ENCODE results near the gene PROCA1.

PROCA1 gene

GRCh38 chr17:28733346-28733745 lies 21.7 kb upstream of the PROCA1 start:
- no peak for DNase-seq (ENCODE audit: low spot score)
- Histone ChIP-seq H3K23ac (ENCODE audit: low read depth, low read length, poor library complexity) (no peak overlapping the region), H3K4me2 (ENCODE audit: insufficient read depth, low read length, poor library complexity, severe bottlenecking) (no peak overlapping the region), H4K8ac (ENCODE audit: low read depth, low read length) (no peak overlapping the region), H2BK120ac (ENCODE audit: low read depth, low read length) (no peak overlapping the region), H3K27me3 (ENCODE audit: control insufficient read depth in 3 of 3, insufficient read depth in 3 of 3, low read depth in 1 of 3, low read length in 3 of 3) (no peaks in the 10 kb centered on the region), H3K4me3 (ENCODE audit: low read length in 2 of 2) (no peak overlapping the region), H2BK15ac (ENCODE audit: low read length) (no peak overlapping the region), H3K79me1 (ENCODE audit: low read depth, low read length) (no peaks in the 10 kb centered on the region), H3K4me1 (ENCODE audit: control insufficient read depth in 2 of 2, insufficient read depth in 1 of 2, low read depth in 1 of 2, low read length in 2 of 2) (no peaks in the 10 kb centered on the region), H3K9ac (ENCODE audit: low read depth, low read length, poor library complexity) (no peak overlapping the region), H2BK5ac (ENCODE audit: low read length) (no peak overlapping the region), H3K4ac (ENCODE audit: low read length) (no peak overlapping the region), H2AFZ (ENCODE audit: low read length) (no peak overlapping the region), H2AK5ac (ENCODE audit: low read depth, low read length) (no peak overlapping the region), H3K14ac (ENCODE audit: low read length) (no peak overlapping the region), H4K91ac (ENCODE audit: low read depth, low read length, poor library complexity) (no peak overlapping the region), H3K18ac (ENCODE audit: low read length) (no peak overlapping the region), H3K9me3 (replicated peaks in 1 of 2; ENCODE audit: control insufficient read depth in 2 of 2, insufficient read depth in 1 of 2, low read depth in 1 of 2, low read length in 2 of 2) (peaks cover 0 to 3% of the 10 kb centered on the region in 2 donors), H3K36me3 (replicated peaks in 1 of 2; ENCODE audit: control insufficient read depth in 2 of 2, insufficient read depth in 2 of 2, low read length in 2 of 2) (peaks cover 6 to 29% of the 10 kb centered on the region in 2 donors), H2BK12ac (ENCODE audit: low read length) (no peak overlapping the region), H3K27ac (replicated peaks; ENCODE audit: low read length) (no peak overlapping the region)
- no CpG with 5 or more reads among the region's 1 CpG for WGBS, 2 donors (ENCODE audit: extremely low coverage in 2 of 2, insufficient read length in 2 of 2, insufficient replicate concordance in 1 of 2)

GRCh38 chr17:28729950-28730330 lies 18.3 kb upstream of the PROCA1 start:
- no peak overlapping the region for H3K4me3 ChIP-seq (ENCODE audit: low read length in 2 of 2)
- H2BK15ac ChIP-seq (ENCODE audit: low read length): no peak overlapping the region
- no peak overlapping the region for H3K23ac ChIP-seq (ENCODE audit: low read depth, low read length, poor library complexity)
- no peak overlapping the region for H3K27ac ChIP-seq (replicated peaks; ENCODE audit: low read length)
- no peak overlapping the region for H3K14ac ChIP-seq (ENCODE audit: low read length)
- no peaks in the 10 kb centered on the region for H3K9me3 ChIP-seq (replicated peaks in 1 of 2; ENCODE audit: control insufficient read depth in 2 of 2, insufficient read depth in 1 of 2, low read depth in 1 of 2, low read length in 2 of 2)
- H3K4me1 ChIP-seq (ENCODE audit: control insufficient read depth in 2 of 2, insufficient read depth in 1 of 2, low read depth in 1 of 2, low read length in 2 of 2): peaks cover 5 to 7% of the 10 kb centered on the region in 2 donors
- H4K91ac ChIP-seq (ENCODE audit: low read depth, low read length, poor library complexity): no peak overlapping the region
- H3K4me2 ChIP-seq (ENCODE audit: insufficient read depth, low read length, poor library complexity, severe bottlenecking): no peak overlapping the region
- no peak overlapping the region for H3K4ac ChIP-seq (ENCODE audit: low read length)
- H4K8ac ChIP-seq (ENCODE audit: low read depth, low read length): no peak overlapping the region
- no peak overlapping the region for H2AFZ ChIP-seq (ENCODE audit: low read length)
- no peak overlapping the region for H2BK5ac ChIP-seq (ENCODE audit: low read length)
- H3K27me3 ChIP-seq (ENCODE audit: control insufficient read depth in 3 of 3, insufficient read depth in 3 of 3, low read depth in 1 of 3, low read length in 3 of 3): no peaks in the 10 kb centered on the region
- WGBS, 2 donors (ENCODE audit: extremely low coverage in 2 of 2, insufficient read length in 2 of 2, insufficient replicate concordance in 1 of 2): 100% methylated on average over 2 of the region's 11 CpGs; no CpG with 5 or more reads in 1 of the 2 donors
- H3K18ac ChIP-seq (ENCODE audit: low read length): no peak overlapping the region
- no peak overlapping the region for H2BK120ac ChIP-seq (ENCODE audit: low read depth, low read length)
- H2AK5ac ChIP-seq (ENCODE audit: low read depth, low read length): no peak overlapping the region
- no peak overlapping the region for H2BK12ac ChIP-seq (ENCODE audit: low read length)
- no peak overlapping the region for H3K9ac ChIP-seq (ENCODE audit: low read depth, low read length, poor library complexity)
- peaks cover 3 to 15% of the 10 kb centered on the region in 2 donors for H3K36me3 ChIP-seq (replicated peaks in 1 of 2; ENCODE audit: control insufficient read depth in 2 of 2, insufficient read depth in 2 of 2, low read length in 2 of 2)
- H3K79me1 ChIP-seq (ENCODE audit: low read depth, low read length): peaks cover 2% of the 10 kb centered on the region
- DNase-seq (ENCODE audit: low spot score): no peak

- H3K4me2 ChIP-seq (ENCODE audit: insufficient read depth, low read length, poor library complexity, severe bottlenecking): peak within 1 kb of the TSS; percentile 100
- H3K9ac ChIP-seq (ENCODE audit: low read depth, low read length, poor library complexity): peak within 1 kb of the TSS; percentile 92
- no peak within 1 kb of the TSS for H4K91ac ChIP-seq (ENCODE audit: low read depth, low read length, poor library complexity)
- peaks cover 12 to 15% of the 10 kb centered on the region in 2 donors for H3K4me1 ChIP-seq (ENCODE audit: control insufficient read depth in 2 of 2, insufficient read depth in 1 of 2, low read depth in 1 of 2, low read length in 2 of 2)
- H2AK5ac ChIP-seq (ENCODE audit: low read depth, low read length): no peak within 1 kb of the TSS
- peak within 1 kb of the TSS; percentile 87 for H3K23ac ChIP-seq (ENCODE audit: low read depth, low read length, poor library complexity)
- H3K4ac ChIP-seq (ENCODE audit: low read length): peak within 1 kb of the TSS; percentile 20
- peak within 1 kb of the TSS; percentile 79 for H2BK5ac ChIP-seq (ENCODE audit: low read length)
- peak within 1 kb of the TSS; percentile 94 for H3K27ac ChIP-seq (replicated peaks; ENCODE audit: low read length)
- DNase-seq (ENCODE audit: low spot score): peak; percentile 89
- H4K8ac ChIP-seq (ENCODE audit: low read depth, low read length): no peak within 1 kb of the TSS
- peaks cover 0 to 1% of the 10 kb centered on the region in 2 donors for H3K9me3 ChIP-seq (replicated peaks in 1 of 2; ENCODE audit: control insufficient read depth in 2 of 2, insufficient read depth in 1 of 2, low read depth in 1 of 2, low read length in 2 of 2)
- peak within 1 kb of the TSS; percentile 61 to 85 for H3K4me3 ChIP-seq (ENCODE audit: low read length in 2 of 2)
- peak within 1 kb of the TSS; percentile 74 for H3K18ac ChIP-seq (ENCODE audit: low read length)
- peaks cover 2% of the 10 kb centered on the region for H3K79me1 ChIP-seq (ENCODE audit: low read depth, low read length)
- H3K27me3 ChIP-seq (ENCODE audit: control insufficient read depth in 3 of 3, insufficient read depth in 3 of 3, low read depth in 1 of 3, low read length in 3 of 3): no peaks in the 10 kb centered on the region
- no peak within 1 kb of the TSS for H2BK120ac ChIP-seq (ENCODE audit: low read depth, low read length)
- peaks cover 9 to 19% of the 10 kb centered on the region in 2 donors for H3K36me3 ChIP-seq (replicated peaks in 1 of 2; ENCODE audit: control insufficient read depth in 2 of 2, insufficient read depth in 2 of 2, low read length in 2 of 2)
- no peak within 1 kb of the TSS for H2BK12ac ChIP-seq (ENCODE audit: low read length)
- peak within 1 kb of the TSS; percentile 94 for H2AFZ ChIP-seq (ENCODE audit: low read length)
- H3K14ac ChIP-seq (ENCODE audit: low read length): no peak within 1 kb of the TSS
- H2BK15ac ChIP-seq (ENCODE audit: low read length): peak within 1 kb of the TSS; percentile 65
- WGBS, 2 donors (ENCODE audit: extremely low coverage in 2 of 2, insufficient read length in 2 of 2, insufficient replicate concordance in 1 of 2): no CpG with 5 or more reads among the region's 64 CpGs
These were observed 16.9 kb upstream of the PROCA1 start, which contains the start of gene NEK8 for GRCh38 chr17:28728364-28729200. NEK8 (plus strand) TSS chr17:28728788; CDS start chr17:28728814, 26 bp downstream.
